A549 treated with AZD2906 at 1 μM for 4 hours (cell line): ENCODE measurements around the gene TAS2R46. TPM values are rescaled to one million over a fixed set of nuclear protein-coding genes. Genes with fewer than 3 reads are reported as not detected.

Experiments used
- total RNA-seq: library from RNA; stranded (reverse); fragments of 200-300 nt; extraction: Qiagen RNA extraction; gene quantifications from 5 replicates; pipeline ENCODE4 v1.2.3, GENCODE V29; 2022

The TAS2R46 gene
- total RNA-seq, result not detected in 5 replicates

DNA sequence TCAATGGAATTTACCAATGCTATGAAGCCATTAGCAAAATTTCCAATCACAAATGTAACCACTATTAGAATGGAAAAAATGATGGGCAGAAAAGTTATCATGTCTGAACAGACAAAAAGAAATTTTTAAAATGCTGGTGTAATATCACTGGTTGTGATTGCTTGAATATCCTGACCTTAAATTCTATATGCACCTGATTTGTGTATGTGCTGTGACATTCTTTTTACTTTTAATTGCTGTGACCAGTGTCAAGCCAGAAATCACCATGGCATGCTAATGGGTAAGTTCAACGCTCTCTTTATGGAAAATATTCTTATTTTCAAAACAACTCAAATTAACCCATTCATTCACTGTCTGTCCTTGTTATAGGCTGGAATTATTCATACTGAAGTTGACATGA lies at the start of gene TAS2R46:
TAS2R46 (minus strand) TSS at position 101 of the 400 bp plus-strand sequence; CDS start at position 101, 0 bp downstream.

GRCh38 chr12:11092128-11092527 lies 30.0 kb upstream of the TAS2R46 start, which contains the start of gene TAS2R43:
Gene TAS2R43, minus strand, starts transcription at chr12:11092313. Its CDS starts 84 bp downstream, at chr12:11092229.

GRCh38 chr12:11031307-11031706 lies 30.8 kb downstream of the TAS2R46 start, which contains the start of gene TAS2R31:
Gene TAS2R31, minus strand, starts transcription at chr12:11031407. Its CDS starts 72 bp downstream, at chr12:11031335.

GRCh38 chr12:11022520-11022919 lies 39.6 kb downstream of the TAS2R46 start, which contains the start of gene TAS2R19:
Gene TAS2R19, minus strand, starts transcription at chr12:11022620. Its CDS starts 49 bp downstream, at chr12:11022571.

Other genes with a start within 250 kb of the TAS2R46 start
- gene TAS2R10, start 235.9 kb downstream of the TAS2R46 start, total RNA-seq, result 0.06 to 0.09 TPM in 2 of 5 replicates, not detected in the others
- 0.80 to 3.2 TPM (median 2.3 TPM) in 5 replicates for gene PRR4, start 212.8 kb downstream of the TAS2R46 start, total RNA-seq
- gene PRH1, start 178.0 kb downstream of the TAS2R46 start, total RNA-seq, result 2.3 to 4.6 TPM (median 2.4 TPM) in 5 replicates
- gene TAS2R13, start 152.7 kb downstream of the TAS2R46 start, total RNA-seq, result 0.03 TPM in 1 of 5 replicates, not detected in the others
- 0.23 to 0.48 TPM (median 0.43 TPM) in 3 of 5 replicates, not detected in the others for gene PRH2, start 133.1 kb downstream of the TAS2R46 start, total RNA-seq
- 0.44 to 0.81 TPM (median 0.78 TPM) in 5 replicates for gene TAS2R14, start 123.0 kb downstream of the TAS2R46 start, total RNA-seq
- gene TAS2R50, start 75.4 kb downstream of the TAS2R46 start, total RNA-seq, result not detected in 5 replicates
- 0.06 TPM in 1 of 5 replicates, not detected in the others for gene TAS2R20, start 64.0 kb downstream of the TAS2R46 start, total RNA-seq
- gene TAS2R19, start 39.7 kb downstream of the TAS2R46 start, total RNA-seq, result 0.15 TPM in 1 of 5 replicates, not detected in the others
- 0.16 to 0.28 TPM (median 0.17 TPM) in 5 replicates for gene TAS2R31, start 30.9 kb downstream of the TAS2R46 start, total RNA-seq
- not detected in 5 replicates for gene TAS2R43, start 30.0 kb upstream of the TAS2R46 start, total RNA-seq
- gene TAS2R30, start 72.3 kb upstream of the TAS2R46 start, total RNA-seq, result 0.03 TPM in 1 of 5 replicates, not detected in the others
- gene SMIM10L1, start 108.9 kb upstream of the TAS2R46 start, total RNA-seq, result 8.0 to 8.5 TPM (median 8.2 TPM) in 5 replicates
- gene TAS2R42, start 124.6 kb upstream of the TAS2R46 start, total RNA-seq, result not detected in 5 replicates
- not detected in 5 replicates for gene PRB3, start 207.4 kb upstream of the TAS2R46 start, total RNA-seq
- not detected in 5 replicates for gene PRB4, start 248.1 kb upstream of the TAS2R46 start, total RNA-seq